GM19395 (cell line): ENCODE data around the gene OR10H1.
A peak's percentile ranks its signal among the peaks of the same experiment; 100 is the strongest.
"Not testable (repeated sequence)": the region's sequence is repeated elsewhere in the genome, so short reads cannot be mapped to it uniquely, and the experiment has no call there.

Experiments
- ATAC-seq: cut with Tn5 transposase; IDR thresholded peaks from one replicate; pipeline ENCODE4 v1.9.1; 2021; ENCODE audit warnings: mild to moderate bottlenecking, moderate library complexity; ENCODE audit not compliant: unreplicated experiment

The OR10H1 gene

GRCh38 chr19:15815306-15815705 is at the start of gene OR10H1:
Gene OR10H1, minus strand, starts transcription at chr19:15815664. Its CDS starts 7,627 bp downstream, at chr19:15808037.
- no peak for ATAC-seq

DNA sequence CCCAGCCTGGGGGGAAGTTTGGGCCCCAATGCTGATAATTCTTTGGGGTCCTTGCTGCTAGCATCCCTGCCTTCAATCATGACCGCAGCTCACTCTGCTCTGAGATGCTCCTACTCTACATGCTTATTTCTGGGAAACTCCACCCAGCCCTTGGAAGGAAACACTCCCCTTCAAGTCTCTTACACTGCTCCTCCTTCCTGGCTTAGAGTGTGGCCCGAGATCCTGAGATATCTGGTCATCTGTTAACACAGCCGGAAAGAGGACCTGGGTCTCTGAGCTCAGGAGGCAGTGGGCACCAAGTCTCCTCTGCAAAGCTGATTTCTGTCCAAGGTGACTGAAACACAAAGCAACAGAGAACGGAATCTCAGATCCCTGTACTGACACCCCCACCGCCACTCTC is 49.4 kb upstream of the OR10H1 start:
- ATAC-seq = no peak

- ATAC-seq = no peak
These were observed 47.8 kb upstream of the OR10H1 start for GRCh38 chr19:15863272-15863671.

GRCh38 chr19:15862444-15862843 is 47.0 kb upstream of the OR10H1 start:
- ATAC-seq = no peak

DNA sequence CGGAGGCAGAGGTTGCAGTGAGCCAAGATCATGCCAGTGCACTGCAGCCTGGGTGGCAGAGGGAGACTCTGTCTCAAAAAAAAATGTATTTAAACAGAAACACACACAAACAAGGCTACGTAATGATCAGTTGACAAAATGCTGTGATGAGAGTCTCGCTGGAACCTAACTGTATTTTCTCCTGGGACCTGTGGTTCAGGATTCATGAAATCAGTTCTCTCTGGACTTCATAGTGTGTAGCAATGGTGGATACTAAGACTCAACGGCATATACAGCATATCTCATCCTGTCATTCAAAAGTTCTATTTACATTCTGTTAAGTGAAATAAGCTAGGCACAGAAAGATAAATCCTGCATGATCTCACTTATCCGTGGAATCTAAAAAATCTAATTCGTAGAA is 45.1 kb upstream of the OR10H1 start:
- no peak for ATAC-seq

DNA sequence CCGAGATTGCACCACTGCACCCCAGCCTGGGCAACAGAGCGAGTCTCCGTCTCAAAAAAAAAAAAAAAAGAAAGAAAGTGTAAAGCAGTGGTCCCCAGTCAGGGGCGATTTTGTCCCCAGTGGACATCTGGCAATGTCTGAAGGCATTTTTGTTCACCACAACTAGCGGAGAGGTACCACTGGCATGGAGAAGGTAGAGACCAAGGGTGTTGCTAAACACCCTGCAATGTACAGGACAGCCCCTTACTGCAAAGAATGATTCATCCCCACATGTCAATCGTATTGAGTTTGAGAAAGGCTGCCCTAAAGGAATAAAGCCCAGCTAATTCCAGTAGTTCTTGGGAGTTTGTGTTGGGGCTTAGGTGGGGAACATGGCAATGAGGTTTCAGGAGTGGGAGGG is 43.7 kb upstream of the OR10H1 start:
- ATAC-seq = no peak

GRCh38 chr19:15850385-15850784 is 34.9 kb upstream of the OR10H1 start:
- ATAC-seq = no peak

DNA sequence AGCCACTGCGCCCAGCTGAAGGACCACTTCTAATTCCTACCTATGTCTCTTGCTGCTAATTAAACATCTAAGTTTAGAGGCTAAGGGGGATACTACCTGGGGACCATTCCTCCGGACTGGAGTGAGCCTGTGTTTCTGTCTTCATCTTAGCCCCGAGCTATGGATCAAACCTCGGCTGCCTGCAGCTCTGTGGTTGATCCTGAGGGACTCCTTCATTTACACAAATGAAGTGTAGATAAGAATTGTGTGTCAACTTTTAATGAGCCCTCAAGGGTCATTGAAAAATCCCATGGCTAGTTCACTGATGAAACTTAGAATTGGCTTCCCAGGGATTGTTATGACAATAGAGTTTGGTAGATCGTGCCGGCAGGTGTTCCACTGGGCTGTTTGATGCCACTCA is 31.5 kb upstream of the OR10H1 start:
- no peak for ATAC-seq

DNA sequence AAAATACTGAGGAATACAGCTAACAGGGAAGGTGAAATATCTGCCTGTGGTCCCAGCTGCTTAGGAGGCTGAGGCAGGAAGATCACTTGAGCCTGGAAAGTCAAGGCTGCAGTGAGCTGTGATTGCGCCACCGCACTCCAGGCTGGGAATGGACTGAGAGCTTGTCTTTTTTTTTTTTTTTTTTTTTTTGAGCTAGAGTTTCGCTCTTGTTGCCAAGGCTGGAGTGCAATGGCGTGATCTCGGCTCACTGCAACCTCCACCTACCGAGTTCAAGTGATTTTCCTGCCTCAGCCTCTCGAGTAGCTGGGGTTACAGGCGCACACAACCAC is 28.4 kb upstream of the OR10H1 start:
- not testable (repeated sequence) for ATAC-seq

DNA sequence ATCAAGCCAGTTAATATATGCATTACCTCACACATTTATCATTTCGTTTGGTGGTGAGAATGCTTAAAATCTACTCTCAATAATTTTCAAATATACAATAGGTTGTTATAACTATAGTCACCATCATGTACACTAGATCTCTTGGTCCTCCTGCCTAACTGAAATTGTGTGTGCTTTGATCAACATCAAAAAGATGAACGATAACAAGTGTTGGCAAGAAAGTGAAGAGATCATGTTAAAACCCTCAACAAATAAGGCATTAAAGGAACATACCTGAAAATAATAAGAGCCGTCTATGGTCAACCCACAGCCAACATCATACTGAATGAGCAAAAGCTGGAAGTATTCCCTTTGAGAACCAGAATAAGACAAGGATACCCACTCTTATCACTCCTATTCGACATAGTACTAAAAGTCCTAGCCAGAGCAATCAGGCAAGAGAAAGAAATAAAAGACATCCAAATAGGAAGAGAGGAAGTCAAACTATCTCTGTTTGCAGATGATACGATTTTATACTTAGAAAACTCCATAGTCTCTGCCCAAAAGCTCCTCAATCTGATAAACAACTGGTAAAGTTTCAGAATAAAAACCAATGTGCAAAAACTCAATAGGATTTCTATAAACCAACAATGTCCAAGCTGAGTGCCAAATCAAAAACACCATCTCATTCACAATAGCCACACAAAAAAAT is 27.9 kb upstream of the OR10H1 start:
- no peak for ATAC-seq

GRCh38 chr19:15841875-15842569 is 26.6 kb upstream of the OR10H1 start:
- ATAC-seq = no peak

- ATAC-seq = no peak
These were observed 25.4 kb upstream of the OR10H1 start for GRCh38 chr19:15840833-15841232.

DNA sequence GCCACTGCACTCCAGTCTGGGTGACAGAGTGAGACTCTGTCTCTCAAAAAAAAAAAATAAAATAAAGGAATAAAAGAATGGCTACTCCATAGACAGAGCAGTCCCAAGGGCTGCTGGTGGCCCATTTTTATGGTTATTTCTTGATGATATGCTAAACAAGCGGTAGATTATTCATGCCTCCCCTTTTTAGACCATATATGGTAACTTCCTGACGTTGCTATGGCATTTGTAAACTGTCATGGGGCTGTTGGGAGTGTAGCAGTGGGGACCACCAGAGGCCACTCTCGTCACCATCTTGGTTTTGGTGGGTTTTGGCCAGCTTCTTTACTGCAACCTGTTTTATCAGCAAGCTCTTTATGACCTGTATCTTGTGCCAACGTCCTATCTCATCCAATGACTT is 24.4 kb upstream of the OR10H1 start:
- not testable (repeated sequence) for ATAC-seq

DNA sequence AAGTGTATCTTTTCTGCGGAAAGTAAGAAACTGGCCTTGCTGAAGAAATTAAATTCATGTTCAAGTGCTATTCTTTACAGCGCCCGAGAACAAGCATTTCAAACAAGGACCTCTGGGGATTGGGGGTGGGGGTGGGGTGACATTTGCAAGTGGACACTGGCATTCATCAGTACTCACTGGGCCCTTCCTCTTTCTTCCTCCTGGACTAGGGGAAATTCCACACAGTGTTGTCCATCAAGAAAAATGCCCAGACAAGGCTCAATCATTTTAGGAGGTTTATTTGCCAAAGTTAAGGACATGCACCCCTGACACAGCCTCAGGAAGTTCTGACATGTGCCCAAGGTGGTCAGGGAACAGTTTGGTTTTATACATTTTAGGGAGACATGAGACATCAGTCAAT is 22.9 kb upstream of the OR10H1 start:
- ATAC-seq = no peak

- peak; percentile 9 for ATAC-seq
These were observed 21.8 kb upstream of the OR10H1 start for GRCh38 chr19:15837221-15837731.

GRCh38 chr19:15836330-15837220 is 21.1 kb upstream of the OR10H1 start:
- ATAC-seq = peak; percentile 96

DNA sequence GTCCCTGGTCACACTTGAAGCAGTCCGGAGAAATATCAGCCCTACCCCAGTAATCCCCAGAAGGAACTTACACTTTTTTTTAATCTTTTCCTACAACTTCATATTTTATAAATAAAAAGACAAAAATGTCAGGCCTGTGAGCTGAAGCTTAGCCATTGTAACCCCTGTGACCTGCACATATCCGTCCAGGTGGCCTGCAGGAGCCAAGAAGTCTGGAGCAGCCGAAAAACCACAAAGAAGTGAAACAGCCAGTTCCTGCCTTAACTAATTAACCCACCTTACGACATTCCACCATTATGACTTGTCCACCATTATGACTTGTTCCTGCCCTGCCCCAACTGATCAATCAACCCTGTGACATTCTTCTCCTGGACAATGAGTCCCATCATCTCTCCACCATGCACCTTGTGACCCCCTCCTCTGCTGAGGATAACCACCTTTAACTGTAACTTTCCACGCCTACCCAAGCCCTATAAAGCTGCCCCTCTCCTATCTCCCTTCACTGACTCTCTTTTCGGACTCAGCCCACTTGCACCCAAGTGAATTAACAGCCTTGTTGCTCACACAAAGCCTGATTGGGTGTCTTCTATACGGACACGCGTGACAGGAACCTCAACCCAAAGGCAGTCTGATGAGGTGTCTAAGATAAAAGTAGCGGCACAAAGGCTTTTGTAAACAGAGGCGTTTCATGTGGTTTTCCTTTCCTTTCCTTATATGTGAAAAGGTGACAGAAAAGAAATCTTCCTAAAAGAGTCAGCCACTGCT is 20.3 kb upstream of the OR10H1 start:
- not testable (repeated sequence) for ATAC-seq

DNA sequence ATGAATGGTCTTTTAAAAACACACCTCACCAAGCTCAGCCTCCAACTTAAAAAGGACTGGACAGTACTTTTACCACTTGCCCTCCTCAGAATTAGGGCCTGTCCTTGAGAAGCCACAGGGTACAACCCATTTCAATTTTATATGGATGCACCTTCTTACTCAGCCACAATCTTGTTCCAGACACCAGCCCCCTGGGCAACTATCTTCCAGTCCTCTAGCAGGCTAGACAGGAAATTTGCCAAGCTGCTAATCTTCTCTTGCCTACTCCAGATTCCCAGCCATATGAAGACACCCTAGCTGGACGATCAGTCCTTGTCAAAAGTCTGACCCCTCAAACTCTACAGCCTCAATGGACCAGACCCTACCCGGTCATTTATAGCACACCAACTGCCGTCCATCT is 18.8 kb upstream of the OR10H1 start:
- not testable (repeated sequence) for ATAC-seq

GRCh38 chr19:15831626-15832025 is 16.2 kb upstream of the OR10H1 start:
- ATAC-seq = no peak

- no peak for ATAC-seq
These were observed 14.3 kb upstream of the OR10H1 start for GRCh38 chr19:15829786-15830185.

DNA sequence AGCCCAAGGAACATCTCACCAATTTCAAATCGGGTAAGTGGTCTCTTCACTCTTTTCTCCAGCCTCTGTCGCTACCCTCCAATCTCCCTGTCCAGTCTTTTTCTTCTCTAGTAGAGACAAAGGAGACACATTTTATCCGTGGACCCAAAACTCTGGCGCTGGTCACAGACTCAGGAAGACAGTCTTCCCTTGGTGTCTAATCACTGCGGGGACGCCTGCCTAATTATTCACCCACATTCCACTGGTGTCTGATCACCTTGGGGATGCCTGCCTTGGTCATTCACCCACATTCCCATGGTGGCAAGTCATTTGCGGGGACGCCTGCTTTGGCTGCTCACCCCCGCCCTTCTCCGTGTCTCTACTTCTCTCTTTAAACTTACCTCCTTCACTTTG is 13.8 kb upstream of the OR10H1 start:
- ATAC-seq = no peak
